Activated T-helper 9 cell treated with anti-CD3 and anti-CD28 coated beads, Interleukin-2, amount 50 U/mL, for 16 hours (primary cell): Measurements from ENCODE around the gene ARMC9.

Source experiments
- DNase-seq: peaks from one replicate; pipeline ENCODE4 v3.0.0-alpha.2; 2020; ENCODE audit warnings: low read depth

Gene ARMC9

GRCh38 chr2:231315896-231316295 is 117.5 kb downstream of the ARMC9 start:
- DNase-seq = no peak

- DNase-seq = no peak
Observed at GRCh38 chr2:231317579-231317978, 119.1 kb downstream of the ARMC9 start.

- DNase-seq = no peak
Observed at GRCh38 chr2:231318436-231318835, 120.0 kb downstream of the ARMC9 start.

GRCh38 chr2:231318954-231319353 is 120.5 kb downstream of the ARMC9 start:
- no peak for DNase-seq

GRCh38 chr2:231319867-231320266 is 121.4 kb downstream of the ARMC9 start:
- no peak for DNase-seq

- DNase-seq = no peak
Observed at GRCh38 chr2:231321021-231321420, 122.6 kb downstream of the ARMC9 start.

GRCh38 chr2:231321556-231322334 is 123.3 kb downstream of the ARMC9 start:
- DNase-seq = no peak

GRCh38 chr2:231323316-231323715 is 124.9 kb downstream of the ARMC9 start:
- DNase-seq = no peak

- DNase-seq = no peak
Observed at GRCh38 chr2:231325826-231326225, 127.4 kb downstream of the ARMC9 start.

GRCh38 chr2:231326404-231326803 is 128.0 kb downstream of the ARMC9 start:
- no peak for DNase-seq

- DNase-seq = no peak
Observed at GRCh38 chr2:231330311-231330710, 131.9 kb downstream of the ARMC9 start.

GRCh38 chr2:231331533-231331932 is 133.1 kb downstream of the ARMC9 start:
- no peak for DNase-seq

GRCh38 chr2:231332388-231332787 is 134.0 kb downstream of the ARMC9 start:
- no peak for DNase-seq

- no peak for DNase-seq
Observed at GRCh38 chr2:231332872-231333500, 134.6 kb downstream of the ARMC9 start.

- no peak for DNase-seq
Observed at GRCh38 chr2:231334179-231334930, 135.9 kb downstream of the ARMC9 start.

- no peak for DNase-seq
Observed at GRCh38 chr2:231334981-231335380, 136.6 kb downstream of the ARMC9 start.

GRCh38 chr2:231335591-231335990 is 137.2 kb downstream of the ARMC9 start:
- no peak for DNase-seq

- DNase-seq = no peak
Observed at GRCh38 chr2:231336236-231336635, 137.8 kb downstream of the ARMC9 start.

- no peak for DNase-seq
Observed at GRCh38 chr2:231336700-231337099, 138.3 kb downstream of the ARMC9 start.

- no peak for DNase-seq
Observed at GRCh38 chr2:231337807-231338759, 139.7 kb downstream of the ARMC9 start.

- no peak for DNase-seq
Observed at GRCh38 chr2:231339316-231339715, 140.9 kb downstream of the ARMC9 start.

GRCh38 chr2:231341100-231341499 is 142.7 kb downstream of the ARMC9 start:
- no peak for DNase-seq
